H7 (cell line): ENCODE results near the gene PCED1B. TPM values are rescaled to one million over a fixed set of nuclear protein-coding genes. Genes with fewer than 3 reads are reported as not detected.

ENCODE experiments used
- DNase-seq: peaks from one replicate; pipeline ENCODE4 v3.0.0; 2012
- H3K27me3 ChIP-seq: 2 replicates; pipeline ENCODE4 v1.6.0; 2011; ENCODE audit warnings: mild to moderate bottlenecking, low read length; ENCODE audit not compliant: control insufficient read depth, insufficient read depth
- H3K36me3 ChIP-seq: replicated peaks from 2 replicates; pipeline ENCODE4 v1.5.1; 2011; ENCODE audit warnings: low read length; ENCODE audit not compliant: control insufficient read depth, insufficient read depth
- H3K4me3 ChIP-seq: 2 replicates; pipeline ENCODE4 v1.5.1; 2011; ENCODE audit warnings: low read depth, mild to moderate bottlenecking, control low read depth, low read length, moderate library complexity; ENCODE audit not compliant: insufficient read depth
- total RNA-seq: library from RNA; depleted of rRNA; stranded (reverse); fragments of >200 nt; shearing (Covaris generic); gene quantifications from 2 replicates; pipeline ENCODE4 v1.2.3, GENCODE V29; 2014

Gene PCED1B
- total RNA-seq, 1 experiment from 2014 or later: 5.8 TPM

DNA sequence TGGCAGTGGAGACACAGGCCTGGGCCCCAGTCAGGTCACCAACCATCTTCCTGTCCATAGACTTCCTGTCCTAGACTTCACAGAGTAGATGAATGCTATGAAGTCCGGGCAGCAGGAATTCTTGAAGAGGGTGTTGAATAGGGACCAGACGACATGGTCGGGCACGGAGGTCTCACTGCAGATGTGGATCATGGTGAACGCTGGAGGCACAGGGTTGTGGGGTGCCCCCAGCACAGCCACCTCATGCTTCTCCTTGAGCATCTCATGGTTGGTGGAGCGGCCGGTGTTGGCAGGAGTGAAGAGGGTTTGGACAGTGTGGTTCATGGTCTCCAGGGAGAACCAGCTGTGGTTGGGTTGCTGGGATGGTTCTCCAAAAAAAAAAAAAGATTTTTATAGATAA, 56.2 kb downstream of the PCED1B start:
- no peaks in the 10 kb centered on the region for H3K36me3 ChIP-seq
- DNase-seq: no peak
- H3K4me3 ChIP-seq: no peak overlapping the region
- no peaks in the 10 kb centered on the region for H3K27me3 ChIP-seq

DNA sequence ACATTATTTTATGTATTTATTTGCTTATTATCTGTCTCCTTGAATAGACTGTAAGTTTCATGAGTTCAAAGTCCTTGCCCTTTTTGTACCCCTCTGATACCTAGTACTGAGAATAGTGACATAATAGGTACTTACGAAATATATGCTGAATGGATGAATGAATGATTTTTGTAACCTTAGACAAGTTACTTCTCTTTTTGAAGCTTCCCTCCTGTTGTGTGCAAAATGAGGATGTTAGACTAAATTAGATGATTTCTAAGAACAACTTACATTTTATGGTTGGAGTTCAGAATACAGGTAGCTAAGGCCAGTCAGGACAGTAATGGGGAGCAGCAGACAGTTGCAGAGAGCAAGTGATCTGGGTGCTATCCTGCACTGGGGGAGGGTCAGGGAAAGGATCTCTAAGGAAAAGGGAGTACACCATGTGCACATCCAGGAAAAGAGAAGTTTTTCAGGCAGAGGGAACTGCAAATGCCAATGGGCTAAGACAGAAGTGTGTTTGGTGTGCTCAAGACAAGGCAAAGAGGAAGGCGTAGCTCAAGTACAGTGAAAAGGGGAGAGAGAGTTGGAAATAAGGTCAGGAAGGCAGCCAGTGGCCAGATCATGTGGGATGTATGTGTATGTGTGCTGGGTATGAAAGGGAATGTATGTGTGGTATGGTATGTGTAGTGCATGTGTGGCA, 59.7 kb downstream of the PCED1B start:
- Histone ChIP-seq H3K27me3 (no peaks in the 10 kb centered on the region), H3K4me3 (no peak overlapping the region), H3K36me3 (no peaks in the 10 kb centered on the region)
- no peak for DNase-seq

DNA sequence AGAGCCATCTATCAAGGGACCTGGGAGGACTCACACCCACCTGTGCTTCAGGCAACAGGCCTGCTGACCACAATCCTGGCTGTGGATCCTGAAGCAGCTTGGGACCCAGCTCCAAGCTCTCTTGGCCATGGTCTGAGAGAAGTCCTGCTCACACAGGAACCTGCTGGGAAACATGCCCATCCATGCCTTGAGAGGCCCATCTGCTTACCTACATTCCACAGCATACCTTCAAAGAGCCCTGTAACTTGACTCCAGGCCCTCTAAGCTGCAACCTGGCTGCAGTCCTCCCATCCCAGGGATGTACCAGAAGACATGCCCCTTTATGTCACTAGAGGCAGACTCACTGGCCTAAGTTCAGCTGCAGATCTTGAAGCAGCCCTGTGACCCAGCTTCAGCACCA, 62.0 kb downstream of the PCED1B start:
- DNase-seq: no peak
- no peaks in the 10 kb centered on the region for H3K27me3 ChIP-seq
- no peaks in the 10 kb centered on the region for H3K36me3 ChIP-seq
- H3K4me3 ChIP-seq: no peak overlapping the region

DNA sequence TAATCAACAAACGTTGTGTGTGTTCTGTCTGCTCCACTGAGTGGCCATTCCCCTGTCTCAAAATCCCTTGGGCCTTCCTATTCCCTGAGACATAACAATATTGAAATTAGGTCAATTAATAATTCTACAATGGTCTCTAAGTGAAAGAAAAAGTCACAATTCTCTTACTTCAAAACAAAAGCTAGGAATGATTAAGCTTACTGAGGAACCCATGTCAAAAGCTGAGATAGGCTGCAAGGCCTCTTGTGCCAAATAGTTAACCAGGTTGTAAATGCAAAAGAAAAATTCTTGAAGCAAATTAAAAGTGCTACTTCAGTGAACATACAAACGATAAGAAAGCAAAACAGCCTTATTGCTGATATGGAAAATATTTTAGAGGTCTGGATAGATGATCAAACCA, 65.3 kb downstream of the PCED1B start:
- Histone ChIP-seq H3K4me3 (no peak overlapping the region), H3K27me3 (no peaks in the 10 kb centered on the region), H3K36me3 (no peaks in the 10 kb centered on the region)
- DNase-seq: no peak

DNA sequence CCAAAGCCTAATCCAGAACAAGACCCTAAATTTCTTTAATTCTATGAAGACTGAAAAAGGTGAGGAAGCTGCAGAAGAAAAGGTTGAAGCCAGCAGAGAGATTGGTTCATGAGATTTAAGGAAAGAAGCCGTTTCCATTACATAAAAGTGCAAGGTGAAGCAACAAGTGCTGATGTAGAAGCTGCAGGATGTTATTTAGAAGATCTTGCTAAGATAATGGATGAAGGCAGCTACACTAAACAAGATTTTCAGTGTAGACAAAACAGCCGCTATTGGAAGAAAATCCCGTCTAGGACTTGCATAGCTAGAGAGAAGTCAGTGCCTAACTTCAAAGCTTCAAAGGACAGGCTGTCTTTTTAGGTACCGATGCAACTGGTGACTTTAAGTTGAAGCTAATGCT, 65.8 kb downstream of the PCED1B start:
- Histone ChIP-seq H3K27me3 (no peaks in the 10 kb centered on the region), H3K4me3 (no peak overlapping the region), H3K36me3 (no peaks in the 10 kb centered on the region)
- DNase-seq: no peak

DNA sequence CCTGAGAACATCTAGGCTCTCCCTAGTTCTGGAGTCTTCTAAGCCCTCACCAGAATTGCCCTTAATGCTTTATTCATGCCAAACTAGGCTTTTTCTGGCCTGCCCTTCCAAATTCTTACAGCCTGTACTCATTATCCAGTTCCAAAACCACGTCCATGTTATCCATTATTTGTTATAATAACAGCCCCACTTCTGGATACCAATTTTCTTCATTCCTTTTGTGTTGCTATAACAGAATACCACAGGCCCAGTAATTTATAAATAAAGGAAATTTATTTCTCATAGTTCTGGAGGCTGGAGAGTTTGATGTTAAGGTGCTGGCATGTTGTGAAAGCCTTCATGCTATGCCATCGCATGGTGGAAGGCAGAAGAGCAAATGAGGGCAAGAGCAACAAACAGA, 68.3 kb downstream of the PCED1B start:
- no peak for DNase-seq
- no peaks in the 10 kb centered on the region for H3K27me3 ChIP-seq
- H3K36me3 ChIP-seq: no peaks in the 10 kb centered on the region
- H3K4me3 ChIP-seq: no peak overlapping the region

DNA sequence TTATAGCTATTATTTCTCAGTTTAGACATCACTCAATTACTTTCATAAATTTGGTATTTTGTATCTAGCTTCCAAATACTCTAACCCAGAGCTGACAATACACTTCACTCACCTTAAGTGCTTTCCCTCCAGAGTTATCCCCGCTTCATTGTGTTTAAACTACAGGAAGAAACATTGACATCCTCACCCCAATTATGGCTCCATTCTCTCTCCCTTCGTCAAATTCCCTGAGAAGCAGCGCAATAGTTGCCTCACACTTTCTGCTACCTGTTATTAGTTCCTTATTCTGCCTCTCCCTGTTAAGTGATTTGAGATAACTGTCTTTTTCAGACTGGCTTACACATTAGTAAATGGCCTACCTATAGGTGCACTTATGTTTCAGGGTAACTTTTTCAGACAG, 69.7 kb downstream of the PCED1B start:
- H3K27me3 ChIP-seq: no peaks in the 10 kb centered on the region
- no peak for DNase-seq

DNA sequence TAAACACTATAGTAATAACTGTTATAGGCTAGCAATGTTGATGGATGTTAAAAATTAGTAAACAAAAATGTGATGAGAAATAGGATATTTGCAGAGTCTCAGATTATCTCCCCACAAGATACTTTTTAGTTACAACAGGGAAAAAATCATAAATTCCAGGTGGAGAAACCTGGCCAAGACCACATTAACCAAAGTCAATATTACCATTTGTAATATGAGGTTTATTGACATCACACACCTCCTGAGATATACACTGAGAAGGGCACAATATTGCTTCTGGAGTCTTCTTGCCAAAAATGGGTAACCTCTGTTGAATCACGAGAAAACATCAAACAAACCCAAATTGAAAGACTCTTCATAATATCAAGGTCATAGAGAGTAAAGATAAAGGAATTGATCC, 72.7 kb downstream of the PCED1B start:
- H3K27me3 ChIP-seq: no peaks in the 10 kb centered on the region

More for the DNA sequence above, 69.7 kb downstream of the PCED1B start:
- Histone ChIP-seq H3K4me3 (no peak overlapping the region), H3K36me3 (no peaks in the 10 kb centered on the region)

DNA sequence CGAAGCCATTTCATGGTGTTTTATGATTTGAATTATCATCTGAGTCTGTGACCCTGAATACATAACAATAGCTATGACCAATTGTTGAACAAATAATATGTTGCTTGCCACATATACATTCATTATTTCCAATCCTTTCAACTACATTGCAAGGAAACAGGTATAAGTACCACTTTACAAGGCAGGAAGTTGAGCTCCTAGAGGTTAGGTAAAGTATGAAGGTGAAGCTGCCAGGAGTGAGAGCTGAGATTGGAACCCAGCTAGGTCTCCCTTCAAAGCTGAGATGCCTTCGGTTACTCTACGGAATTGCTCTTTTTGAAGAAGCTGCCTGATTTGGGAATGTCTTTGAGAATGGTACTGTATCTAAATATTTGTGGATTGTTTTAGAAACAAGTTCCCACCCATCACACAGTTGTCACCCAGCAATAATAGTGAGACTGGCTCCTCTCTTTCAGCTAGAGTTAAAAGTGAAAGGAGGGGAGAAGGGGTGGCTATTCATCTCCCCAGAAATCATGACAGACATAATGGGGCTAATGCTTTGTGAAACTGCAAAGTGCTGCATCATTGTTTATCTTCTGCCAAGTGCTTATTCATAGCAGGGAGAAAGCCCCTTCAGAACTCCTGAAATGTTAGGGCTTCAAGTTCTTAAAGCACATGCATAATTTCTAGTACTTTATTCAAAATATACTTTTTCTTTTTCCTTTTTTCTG, 76.2 kb downstream of the PCED1B start:
- DNase-seq: no peak
- Histone ChIP-seq H3K4me3 (no peak overlapping the region), H3K36me3 (no peaks in the 10 kb centered on the region), H3K27me3 (no peaks in the 10 kb centered on the region)

More for the DNA sequence above, 72.7 kb downstream of the PCED1B start:
- H3K36me3 ChIP-seq: no peaks in the 10 kb centered on the region
- no peak overlapping the region for H3K4me3 ChIP-seq
- DNase-seq: no peak

DNA sequence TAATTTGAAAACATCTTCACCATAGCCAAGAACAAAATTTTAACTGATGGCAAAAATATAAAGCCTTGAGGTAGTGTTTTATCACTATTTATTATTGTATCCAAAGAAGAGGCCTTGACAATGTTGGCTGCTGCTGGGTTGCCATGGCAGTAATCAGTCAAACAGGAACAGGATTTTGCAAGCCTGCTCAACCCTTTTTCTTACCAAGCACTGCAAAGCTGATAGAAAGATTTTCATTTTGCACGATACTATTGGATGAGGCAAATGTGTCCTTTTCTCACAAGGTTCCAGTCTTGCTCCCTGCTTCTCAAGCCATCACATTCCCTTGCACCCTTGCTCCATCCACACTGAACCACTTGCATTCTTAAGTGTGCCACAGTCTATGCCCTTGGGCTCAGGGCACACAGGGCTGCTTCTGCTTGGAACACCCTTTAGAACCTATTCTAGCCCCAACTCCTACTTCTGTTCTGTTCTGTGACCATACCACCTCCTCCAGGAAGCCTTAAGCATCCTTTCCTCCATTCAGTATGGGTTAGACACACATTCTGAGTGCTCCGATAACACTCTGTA, 76.8 kb downstream of the PCED1B start:
- Histone ChIP-seq H3K36me3 (no peaks in the 10 kb centered on the region), H3K27me3 (no peaks in the 10 kb centered on the region), H3K4me3 (no peak overlapping the region)
- no peak for DNase-seq

DNA sequence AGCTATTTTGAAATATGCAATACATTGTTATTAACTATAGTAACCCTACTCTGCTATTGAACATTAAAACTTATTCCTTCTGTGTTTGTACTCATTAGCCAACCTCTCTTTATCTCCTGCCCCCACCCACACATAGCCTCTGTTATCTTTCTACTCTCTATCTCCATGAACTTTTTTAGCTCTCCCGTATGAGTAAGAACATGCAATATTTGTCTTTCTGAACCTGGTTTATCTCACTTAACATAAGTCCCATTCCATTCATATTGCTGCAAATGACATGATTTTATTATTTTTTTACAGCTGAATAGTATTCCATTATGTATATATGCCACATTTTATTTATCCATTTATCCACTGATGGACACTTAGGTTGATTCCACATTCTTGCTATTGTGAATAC, 79.4 kb downstream of the PCED1B start:
- Histone ChIP-seq H3K27me3 (no peaks in the 10 kb centered on the region), H3K36me3 (no peaks in the 10 kb centered on the region), H3K4me3 (no peak overlapping the region)
- DNase-seq: no peak

DNA sequence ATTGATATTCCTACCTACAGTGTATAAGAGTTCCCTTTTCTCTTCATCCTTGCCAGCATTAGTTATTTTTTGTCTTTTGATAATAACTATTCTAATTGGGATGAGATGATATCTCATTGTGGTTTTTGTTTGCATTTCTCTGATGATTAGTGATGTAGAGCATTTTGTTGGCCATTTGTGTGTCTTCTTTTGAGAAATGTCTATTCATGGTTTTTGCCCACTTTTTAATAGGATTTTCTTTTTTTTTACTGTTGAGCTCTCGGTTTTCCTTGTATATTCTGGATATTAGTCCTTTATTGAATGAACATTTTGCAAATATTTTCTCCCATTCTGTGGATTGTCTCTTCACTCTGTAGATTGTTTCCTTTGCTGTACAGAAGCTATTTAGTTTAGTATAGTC, 79.9 kb downstream of the PCED1B start:
- Histone ChIP-seq H3K4me3 (no peak overlapping the region), H3K27me3 (no peaks in the 10 kb centered on the region), H3K36me3 (no peaks in the 10 kb centered on the region)
- no peak for DNase-seq

DNA sequence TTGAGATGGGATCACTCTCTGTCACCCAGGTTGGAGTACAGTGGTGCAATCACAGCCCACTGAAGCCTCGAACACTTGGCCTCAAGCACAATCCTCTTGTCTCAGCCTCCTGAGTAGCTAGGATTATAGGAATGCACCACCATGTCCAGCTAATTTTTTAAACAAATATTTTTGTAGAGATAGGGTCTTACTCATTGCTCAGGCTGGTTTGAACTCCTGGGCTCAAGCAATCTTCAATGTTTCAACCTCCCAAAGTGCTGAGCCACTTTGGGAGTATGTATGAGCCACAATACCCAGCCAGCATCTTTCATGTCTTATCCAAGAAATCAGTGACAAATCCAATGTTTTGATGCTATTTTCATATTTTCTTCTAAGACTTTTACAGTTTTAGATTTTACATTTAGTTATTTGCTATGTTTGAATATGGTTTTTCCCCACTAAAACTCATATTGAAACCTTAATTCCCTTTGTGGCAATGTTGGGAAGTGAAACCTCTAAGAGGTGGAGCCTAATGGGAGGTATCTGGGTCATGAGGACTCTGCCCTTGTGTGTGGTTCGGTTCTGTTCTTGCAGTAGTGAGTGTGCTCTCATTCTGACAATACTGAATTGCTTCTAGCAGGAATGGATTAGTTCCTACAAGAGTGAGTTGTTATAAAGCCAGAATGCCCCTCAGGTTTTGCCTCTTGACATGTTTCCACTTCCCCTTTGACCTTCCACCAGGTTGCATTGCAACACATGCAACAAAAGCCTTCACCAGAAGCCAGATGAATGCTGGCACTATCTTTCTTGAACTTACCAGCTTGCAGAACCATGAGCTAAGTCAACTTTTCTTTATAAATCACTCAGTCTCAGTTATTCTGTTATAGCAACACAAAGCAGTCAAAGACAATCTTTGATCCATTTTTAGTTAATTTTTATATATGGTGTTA, 81.2 kb downstream of the PCED1B start:
- DNase-seq: no peak
- Histone ChIP-seq H3K36me3 (no peaks in the 10 kb centered on the region), H3K4me3 (no peak overlapping the region), H3K27me3 (no peaks in the 10 kb centered on the region)

DNA sequence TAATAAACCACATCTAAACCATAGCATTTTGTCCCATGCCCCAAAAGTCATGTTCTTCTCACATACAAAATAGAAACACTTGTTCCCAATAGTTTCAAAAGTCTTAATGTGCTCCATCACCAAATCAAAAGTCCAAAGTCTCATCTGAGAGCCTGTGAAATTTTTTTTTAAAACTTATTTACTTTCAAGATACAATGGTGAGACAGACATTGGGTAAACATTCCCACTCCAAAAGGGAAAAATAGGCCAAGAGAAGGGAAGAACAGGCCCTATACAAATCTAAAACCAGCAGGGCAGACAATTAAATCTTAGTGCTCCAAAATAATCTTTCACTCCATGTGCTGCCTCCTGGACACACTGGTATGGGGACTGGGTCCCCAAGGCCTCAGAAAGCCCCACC, 84.7 kb downstream of the PCED1B start:
- Histone ChIP-seq H3K4me3 (no peak overlapping the region), H3K36me3 (no peaks in the 10 kb centered on the region), H3K27me3 (no peaks in the 10 kb centered on the region)
- DNase-seq: no peak
